Keratinocyte (primary cell): Measurements from ENCODE around the gene CERT1. TPM values are rescaled to one million over a fixed set of nuclear protein-coding genes. Genes with fewer than 3 reads are reported as not detected.

Experiments
- DNase-seq: peaks from one replicate; pipeline ENCODE4 v3.0.0-alpha.2; 2011; ENCODE audit warnings: low read depth, missing footprints, low spot score
- FAIRE-seq: peaks from 2 replicates; lab custom pipeline; 2011; peaks lifted over from hg19 to GRCh38; lab: Jason Lieb, UNC
- H2AFZ ChIP-seq: 2 replicates; pipeline ENCODE4 v1.6.0; 2012; ENCODE audit warnings: low read length, control low read depth, inconsistent platforms; ENCODE audit not compliant: control insufficient read depth
- H3K27ac ChIP-seq: 2 replicates; pipeline ENCODE4 v1.5.1; 2011; ENCODE audit warnings: low read length; ENCODE audit not compliant: control insufficient read depth, insufficient read depth
- H3K27me3 ChIP-seq: 3 replicates; pipeline ENCODE4 v1.6.0; 2011; ENCODE audit warnings: low read length; ENCODE audit not compliant: control insufficient read depth, insufficient read depth; ENCODE audit errors: extremely low read depth
- H3K36me3 ChIP-seq, 2 experiments: 2 replicates in 1 of 2; 3 replicates in 1 of 2; pipeline ENCODE4 v1.5.1; 2011; ENCODE audit warnings: low read length in 2 of 2, mild to moderate bottlenecking in 1 of 2; ENCODE audit not compliant: control insufficient read depth in 2 of 2, insufficient read depth in 2 of 2; ENCODE audit errors: extremely low read depth in 1 of 2
- H3K4me1 ChIP-seq: 3 replicates; pipeline ENCODE4 v1.5.1; 2011; ENCODE audit warnings: low read length; ENCODE audit not compliant: control insufficient read depth, insufficient read depth; ENCODE audit errors: extremely low read depth
- H3K4me2 ChIP-seq: 3 replicates; pipeline ENCODE4 v1.6.0; 2011; ENCODE audit warnings: low read depth, low read length; ENCODE audit not compliant: control insufficient read depth, insufficient read depth; ENCODE audit errors: extremely low read depth
- H3K4me3 ChIP-seq, 3 experiments: fragments of 200-600 bp in 1 of 3; sonication (generic) in 1 of 3; 2 replicates in 2 of 3; 3 replicates in 1 of 3; pipeline ENCODE4 v1.5.1; 2011 to 2016; ENCODE audit warnings: low read length in 3 of 3, mild to moderate bottlenecking in 3 of 3, control low read depth in 2 of 3, inconsistent platforms in 1 of 3, low read depth in 1 of 3, mixed read lengths in 1 of 3, mixed run types in 1 of 3, moderate library complexity in 1 of 3; ENCODE audit not compliant: control insufficient read depth in 2 of 3, insufficient read depth in 2 of 3; ENCODE audit errors: extremely low read depth in 1 of 3
- H3K79me2 ChIP-seq: 2 replicates; pipeline ENCODE4 v1.6.0; 2012; ENCODE audit warnings: low read length; ENCODE audit not compliant: control insufficient read depth, insufficient read depth
- H3K9ac ChIP-seq: 3 replicates; pipeline ENCODE4 v1.6.0; 2011; ENCODE audit warnings: low read length; ENCODE audit not compliant: control insufficient read depth, insufficient read depth; ENCODE audit errors: extremely low read depth
- H3K9me1 ChIP-seq: 3 replicates; pipeline ENCODE4 v1.6.0; 2011; ENCODE audit warnings: low read length; ENCODE audit not compliant: control insufficient read depth, insufficient read depth; ENCODE audit errors: extremely low read depth
- H3K9me3 ChIP-seq: 2 replicates; pipeline ENCODE4 v1.5.1; 2012; ENCODE audit warnings: low read depth, low read length; ENCODE audit not compliant: control insufficient read depth
- H4K20me1 ChIP-seq: 3 replicates; pipeline ENCODE4 v1.6.0; 2011; ENCODE audit warnings: low read length; ENCODE audit not compliant: control insufficient read depth, insufficient read depth; ENCODE audit errors: extremely low read depth
- EZH2 ChIP-seq: IDR thresholded peaks from one replicate; pipeline ENCODE4 v1.6.1; 2012; ENCODE audit warnings: inconsistent platforms, mild to moderate bottlenecking, low read length, moderate library complexity
- dilution Hi-C: fragments of 300-500 bp; cut with MboI; formaldehyde crosslinking; loops from one replicate; pipeline ENCODE4 v1.7.0; 2020; ENCODE audit warnings: low sequenced_read_pairs; ENCODE audit not compliant: extremely low pct_ligation_motif_present
- polyA plus RNA-seq, 5 experiments: library from polyadenylated mRNA; depleted of rRNA in 3 of 5; stranded (reverse) in 3 of 5; stranded (forward) in 1 of 5; unstranded in 1 of 5; fragments of >200 nt; gene quantifications; 1 replicate in 1 of 5; 2 replicates in 3 of 5; 3 replicates in 1 of 5; pipeline versions ENCODE4 v1.2.1 to v1.2.3, GENCODE V29; 2011 to 2012; ENCODE audit warnings: missing spikeins in 2 of 5, low read depth in 1 of 5, low replicate concordance in 1 of 5
- TF ChIP-seq, protein P1 (sequence below), 3 experiments: IDR thresholded peaks in 1 of 3; conservative IDR thresholded peaks in 1 of 3; optimal IDR thresholded peaks in 1 of 3; 2 replicates in 2 of 3; 3 replicates in 1 of 3; pipeline versions ENCODE3 to v1.5.1; 2011; ENCODE audit warnings: low read length in 3 of 3, mild to moderate bottlenecking in 3 of 3, moderate library complexity in 2 of 3, control low read depth in 1 of 3, inconsistent platforms in 1 of 3; ENCODE audit not compliant: insufficient read depth in 2 of 3; ENCODE audit errors: extremely low read depth in 1 of 3

The CERT1 gene
- polyA plus RNA-seq, 1 donor (not counting 4 experiments of a cell fraction or from before 2014, with no cell fraction given), result 20.8 TPM

DNA sequence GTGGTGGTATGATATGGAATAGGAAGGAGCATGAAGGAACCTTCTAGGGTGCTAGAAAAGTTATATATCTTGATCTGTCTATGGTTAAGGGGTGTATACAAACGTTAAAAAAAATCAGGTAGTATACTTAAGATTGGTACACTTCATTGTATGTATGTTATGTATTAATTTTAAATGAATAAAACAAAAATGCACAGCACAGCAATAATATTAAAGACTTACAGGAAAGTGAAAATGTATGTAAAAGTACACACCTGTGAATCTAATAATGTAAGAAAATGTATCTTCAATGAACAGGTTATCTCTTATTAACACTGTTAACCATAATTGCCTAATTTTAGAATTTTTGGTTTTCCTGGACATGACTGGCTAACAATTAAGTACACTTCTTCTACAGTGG, 97.2 kb downstream of the CERT1 start:
- Histone ChIP-seq H3K36me3 (no peaks in the 10 kb centered on the region), H3K79me2 (no peaks in the 10 kb centered on the region), H3K4me2 (no peak overlapping the region), H3K9me3 (no peaks in the 10 kb centered on the region), H3K4me3 (no peak overlapping the region), H3K4me1 (peaks cover 4% of the 10 kb centered on the region), H3K27ac (no peak overlapping the region), H3K27me3 (no peaks in the 10 kb centered on the region), H2AFZ (no peak overlapping the region), H4K20me1 (no peaks in the 10 kb centered on the region), H3K9me1 (no peaks in the 10 kb centered on the region), H3K9ac (no peak overlapping the region)
- DNase-seq (no peak), FAIRE-seq (no peak)
- dilution Hi-C loops, result loop anchor here (10.0 kb wide), 1 partner anchor 61 kb away; no protein-coding TSS in a partner anchor
- no peak for TF ChIP-seq EZH2
- TF ChIP-seq, protein P1, sequence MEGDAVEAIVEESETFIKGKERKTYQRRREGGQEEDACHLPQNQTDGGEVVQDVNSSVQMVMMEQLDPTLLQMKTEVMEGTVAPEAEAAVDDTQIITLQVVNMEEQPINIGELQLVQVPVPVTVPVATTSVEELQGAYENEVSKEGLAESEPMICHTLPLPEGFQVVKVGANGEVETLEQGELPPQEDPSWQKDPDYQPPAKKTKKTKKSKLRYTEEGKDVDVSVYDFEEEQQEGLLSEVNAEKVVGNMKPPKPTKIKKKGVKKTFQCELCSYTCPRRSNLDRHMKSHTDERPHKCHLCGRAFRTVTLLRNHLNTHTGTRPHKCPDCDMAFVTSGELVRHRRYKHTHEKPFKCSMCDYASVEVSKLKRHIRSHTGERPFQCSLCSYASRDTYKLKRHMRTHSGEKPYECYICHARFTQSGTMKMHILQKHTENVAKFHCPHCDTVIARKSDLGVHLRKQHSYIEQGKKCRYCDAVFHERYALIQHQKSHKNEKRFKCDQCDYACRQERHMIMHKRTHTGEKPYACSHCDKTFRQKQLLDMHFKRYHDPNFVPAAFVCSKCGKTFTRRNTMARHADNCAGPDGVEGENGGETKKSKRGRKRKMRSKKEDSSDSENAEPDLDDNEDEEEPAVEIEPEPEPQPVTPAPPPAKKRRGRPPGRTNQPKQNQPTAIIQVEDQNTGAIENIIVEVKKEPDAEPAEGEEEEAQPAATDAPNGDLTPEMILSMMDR (optimal IDR thresholded peaks at IDR 0.05 in 1 of 3, IDR thresholded peaks at IDR 0.05 in 1 of 3, conservative IDR thresholded peaks at IDR 0.05 in 1 of 3; ENCODE audit: extremely low read depth in 1 of 3, insufficient read depth in 2 of 3, low read length in 3 of 3), result no peak

DNA sequence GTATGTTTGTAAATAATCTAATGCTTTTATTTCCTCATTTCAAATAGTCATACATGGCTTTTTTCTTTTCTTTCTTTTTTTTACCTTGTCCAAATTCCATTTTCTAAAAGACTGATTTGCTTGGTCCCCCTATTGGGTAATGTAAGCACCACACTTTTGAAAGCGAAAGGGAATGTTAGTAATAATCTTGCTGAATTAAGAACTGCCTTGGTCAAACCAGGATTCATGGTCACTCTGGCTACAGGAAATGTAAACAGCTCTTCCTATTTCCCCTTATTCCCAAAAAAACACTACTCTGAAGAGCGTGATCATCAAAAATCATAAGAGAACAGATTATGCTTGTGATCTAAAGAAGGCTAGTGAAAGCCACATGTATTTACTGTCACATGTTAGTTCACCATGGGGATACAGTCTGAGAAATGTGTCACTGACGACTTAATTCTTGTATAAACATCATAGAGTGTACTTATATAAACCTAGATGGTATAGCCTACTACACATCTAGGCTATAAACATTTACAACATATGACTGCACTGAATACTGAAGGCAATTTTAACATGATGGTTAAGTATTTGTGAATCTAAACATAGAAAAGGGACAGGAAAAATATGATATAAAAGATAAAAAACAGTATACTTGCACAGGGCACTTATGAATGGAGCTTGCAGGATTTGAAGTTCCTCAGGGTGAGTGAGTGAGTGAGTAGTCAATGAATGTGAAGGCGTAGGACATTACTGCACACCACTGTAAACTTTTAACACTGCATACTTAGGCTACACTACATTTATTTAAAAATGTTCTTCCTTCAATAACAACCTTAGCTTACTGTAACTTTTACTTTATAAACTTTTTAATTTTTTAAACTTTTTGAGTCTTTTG, 99.1 kb downstream of the CERT1 start:
- H4K20me1 ChIP-seq, result no peaks in the 10 kb centered on the region
- DNase-seq (no peak), FAIRE-seq (no peak)
- peaks cover 0 to 2% of the 10 kb centered on the region in 2 experiments for H3K36me3 ChIP-seq
- no peaks in the 10 kb centered on the region for H3K9me1 ChIP-seq
- H3K4me3 ChIP-seq, result no peak overlapping the region
- no peak overlapping the region for H2AFZ ChIP-seq
- dilution Hi-C loops, result loop anchor here (10.0 kb wide), 1 partner anchor 62 kb away; no protein-coding TSS in a partner anchor
- H3K79me2 ChIP-seq, result no peaks in the 10 kb centered on the region
- peak overlapping the region; percentile 9 for H3K27ac ChIP-seq
- no peak overlapping the region for H3K9ac ChIP-seq
- H3K4me1 ChIP-seq, result peaks cover 4% of the 10 kb centered on the region
- H3K4me2 ChIP-seq, result no peak overlapping the region
- H3K9me3 ChIP-seq, result no peaks in the 10 kb centered on the region
- TF ChIP-seq EZH2, result no peak
- TF ChIP-seq, protein P1 (optimal IDR thresholded peaks at IDR 0.05 in 1 of 3, IDR thresholded peaks at IDR 0.05 in 1 of 3, conservative IDR thresholded peaks at IDR 0.05 in 1 of 3; ENCODE audit: extremely low read depth in 1 of 3, insufficient read depth in 2 of 3, low read length in 3 of 3), result no peak
- no peaks in the 10 kb centered on the region for H3K27me3 ChIP-seq
